ENCODE results near the gene SHISA8.

SHISA8 gene

GRCh38 chr22:41862530-41863266 lies 52.2 kb downstream of the SHISA8 start:
- peak; percentile 20 to 47 (median 36) for DNase-seq (ENCODE audit: low read depth in 2 of 3, low spot score in 2 of 3)

DNA sequence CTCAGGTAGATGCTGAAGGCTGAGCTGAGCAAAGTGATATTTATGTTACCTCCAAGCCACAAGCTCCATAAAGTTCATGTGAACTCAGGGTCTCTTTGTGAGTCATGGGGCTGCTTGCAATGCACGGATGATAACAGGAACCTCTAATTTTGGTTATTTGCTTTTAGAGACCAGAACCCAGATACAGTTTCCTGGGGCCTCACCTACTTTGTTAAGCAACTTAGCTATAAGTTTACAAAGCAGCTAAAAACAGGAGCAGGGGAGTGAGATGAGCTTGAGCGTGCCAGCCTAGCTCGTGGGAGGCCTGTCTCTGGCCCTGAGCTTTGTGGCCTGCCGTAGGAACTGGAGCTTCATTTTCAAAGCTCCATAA lies 52.7 kb downstream of the SHISA8 start:
- no peak for DNase-seq (ENCODE audit: low read depth in 2 of 3, low spot score in 2 of 3)

All from activated CD8-positive, alpha-beta memory T cell treated with anti-CD3 and anti-CD28 coated beads for 48 hours (primary cell).